Sigmoid colon (tissue), 4 donors: ENCODE data around the gene CNTN2.

ENCODE experiments used
- POLR2A ChIP-seq, 2 donors: fragments of 450-650 bp; IDR thresholded peaks; one replicate each; pipeline ENCODE4 v1.6.1; 2016; ENCODE audit warnings: antibody characterized with exemption in 2 of 2, mild to moderate bottlenecking in 2 of 2, moderate library complexity in 2 of 2
- POLR2AphosphoS5 ChIP-seq, 4 donors: sonication (generic); formaldehyde crosslinking; IDR thresholded peaks; one replicate each; pipeline ENCODE4 v1.6.1; 2017; ENCODE audit warnings: antibody characterized with exemption in 4 of 4
- TF ChIP-seq, protein P1 (sequence below), 4 experiments: fragments of 450-650 bp in 3 of 4; fragments of 200-600 bp in 1 of 4; IDR thresholded peaks; one replicate each; pipeline ENCODE4 v1.5.1; 2016 to 2019; ENCODE audit warnings: antibody characterized with exemption in 4 of 4, mild to moderate bottlenecking in 3 of 4, moderate library complexity in 2 of 4

- TF ChIP-seq, protein P1, sequence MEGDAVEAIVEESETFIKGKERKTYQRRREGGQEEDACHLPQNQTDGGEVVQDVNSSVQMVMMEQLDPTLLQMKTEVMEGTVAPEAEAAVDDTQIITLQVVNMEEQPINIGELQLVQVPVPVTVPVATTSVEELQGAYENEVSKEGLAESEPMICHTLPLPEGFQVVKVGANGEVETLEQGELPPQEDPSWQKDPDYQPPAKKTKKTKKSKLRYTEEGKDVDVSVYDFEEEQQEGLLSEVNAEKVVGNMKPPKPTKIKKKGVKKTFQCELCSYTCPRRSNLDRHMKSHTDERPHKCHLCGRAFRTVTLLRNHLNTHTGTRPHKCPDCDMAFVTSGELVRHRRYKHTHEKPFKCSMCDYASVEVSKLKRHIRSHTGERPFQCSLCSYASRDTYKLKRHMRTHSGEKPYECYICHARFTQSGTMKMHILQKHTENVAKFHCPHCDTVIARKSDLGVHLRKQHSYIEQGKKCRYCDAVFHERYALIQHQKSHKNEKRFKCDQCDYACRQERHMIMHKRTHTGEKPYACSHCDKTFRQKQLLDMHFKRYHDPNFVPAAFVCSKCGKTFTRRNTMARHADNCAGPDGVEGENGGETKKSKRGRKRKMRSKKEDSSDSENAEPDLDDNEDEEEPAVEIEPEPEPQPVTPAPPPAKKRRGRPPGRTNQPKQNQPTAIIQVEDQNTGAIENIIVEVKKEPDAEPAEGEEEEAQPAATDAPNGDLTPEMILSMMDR (IDR thresholded peaks at IDR 0.05): no peak
- TF ChIP-seq POLR2AphosphoS5 (IDR thresholded peaks at IDR 0.05): no peak
- no peak for TF ChIP-seq POLR2A (IDR thresholded peaks at IDR 0.05)
These were observed 26.0 kb upstream of the CNTN2 start for GRCh38 chr1:205017001-205017400.
